HG02943 (cell line): ENCODE measurements around the gene RAB27B.
A peak's percentile ranks its signal among the peaks of the same experiment; 100 is the strongest.
"Not testable (repeated sequence)": the region's sequence is repeated elsewhere in the genome, so short reads cannot be mapped to it uniquely, and the experiment has no call there.

Experiments
- ATAC-seq: cut with Tn5 transposase; IDR thresholded peaks from one replicate; pipeline ENCODE4 v1.9.1; 2021; ENCODE audit warnings: mild to moderate bottlenecking, low read depth, moderate library complexity; ENCODE audit not compliant: unreplicated experiment

Gene RAB27B

GRCh38 chr18:54828281-54828881 is at the start of gene RAB27B:
Gene RAB27B, plus strand, starts transcription at chr18:54828477. Its CDS starts 49,109 bp downstream, at chr18:54877586.
- ATAC-seq, result peak; percentile 58

GRCh38 chr18:54780285-54780861 is 47.9 kb upstream of the RAB27B start:
- ATAC-seq, result no peak

- no peak for ATAC-seq
Measured at GRCh38 chr18:54780970-54781369, 47.3 kb upstream of the RAB27B start.

- no peak for ATAC-seq
Measured at GRCh38 chr18:54783139-54783538, 45.1 kb upstream of the RAB27B start.

GRCh38 chr18:54786206-54786605 is 42.1 kb upstream of the RAB27B start:
- ATAC-seq, result no peak

- ATAC-seq, result no peak
Measured at GRCh38 chr18:54787121-54787520, 41.2 kb upstream of the RAB27B start.

GRCh38 chr18:54787616-54788015 is 40.7 kb upstream of the RAB27B start:
- ATAC-seq, result no peak

GRCh38 chr18:54790109-54790508 is 38.2 kb upstream of the RAB27B start:
- ATAC-seq, result no peak

GRCh38 chr18:54791657-54792056 is 36.6 kb upstream of the RAB27B start:
- ATAC-seq, result no peak

GRCh38 chr18:54792079-54792478 is 36.2 kb upstream of the RAB27B start:
- ATAC-seq, result no peak

GRCh38 chr18:54794823-54795222 is 33.5 kb upstream of the RAB27B start:
- no peak for ATAC-seq

GRCh38 chr18:54798186-54798585 is 30.1 kb upstream of the RAB27B start:
- ATAC-seq, result no peak

GRCh38 chr18:54801374-54801773 is 26.9 kb upstream of the RAB27B start:
- no peak for ATAC-seq

GRCh38 chr18:54802178-54802577 is 26.1 kb upstream of the RAB27B start:
- no peak for ATAC-seq

- no peak for ATAC-seq
Measured at GRCh38 chr18:54802686-54803395, 25.4 kb upstream of the RAB27B start.

- ATAC-seq, result no peak
Measured at GRCh38 chr18:54805571-54806334, 22.5 kb upstream of the RAB27B start.

GRCh38 chr18:54806526-54806925 is 21.8 kb upstream of the RAB27B start:
- no peak for ATAC-seq

GRCh38 chr18:54807303-54807702 is 21.0 kb upstream of the RAB27B start:
- ATAC-seq, result no peak

- ATAC-seq, result not testable (repeated sequence)
Measured at GRCh38 chr18:54810662-54811061, 17.6 kb upstream of the RAB27B start.

GRCh38 chr18:54812885-54813284 is 15.4 kb upstream of the RAB27B start:
- no peak for ATAC-seq

GRCh38 chr18:54813305-54813704 is 15.0 kb upstream of the RAB27B start:
- ATAC-seq, result no peak
